H1 (cell line): ENCODE results near the gene IPO9.

Experiments
- CTCF ChIP-seq, 3 experiments: IDR thresholded peaks; 1 replicate in 2 of 3; 2 replicates in 1 of 3; pipeline versions ENCODE4 v1.5.1 to v1.6.1; 2011; ENCODE audit warnings: low read length in 3 of 3, mild to moderate bottlenecking in 3 of 3, inconsistent platforms in 2 of 3, low read depth in 1 of 3, moderate library complexity in 1 of 3; ENCODE audit not compliant: insufficient read depth in 1 of 3; ENCODE audit errors: control extremely low read depth in 1 of 3
- EGR1 ChIP-seq: IDR thresholded peaks from 2 replicates; pipeline ENCODE4 v1.6.1; 2011; ENCODE audit warnings: low read depth, low read length, borderline replicate concordance
- EZH2 ChIP-seq: fragments of 200-600 bp; sonication (generic); IDR thresholded peaks from 2 replicates; pipeline ENCODE4 v1.7.1; 2012; ENCODE audit warnings: low read depth, mild to moderate bottlenecking, moderate library complexity, low read length, inconsistent platforms; ENCODE audit not compliant: severe bottlenecking
- HDAC2 ChIP-seq, 2 experiments: fragments of 300-600 bp in 1 of 2; sonication (generic) in 1 of 2; IDR thresholded peaks; 2 replicates each; pipeline ENCODE4 v1.6.1; 2011 to 2012; ENCODE audit warnings: low read depth in 2 of 2, low read length in 2 of 2, mild to moderate bottlenecking in 2 of 2, moderate library complexity in 2 of 2, borderline replicate concordance in 1 of 2, inconsistent platforms in 1 of 2
- JUN ChIP-seq: IDR thresholded peaks from 2 replicates; pipeline ENCODE4 v1.6.1; 2011; ENCODE audit warnings: low read depth, mild to moderate bottlenecking, improper control_type of control experiment, low read length
- JUND ChIP-seq: IDR thresholded peaks from 2 replicates; pipeline ENCODE4 v1.6.1; 2011; ENCODE audit warnings: mild to moderate bottlenecking, improper control_type of control experiment, low read length
- MAX ChIP-seq: IDR thresholded peaks from 2 replicates; pipeline ENCODE4 v1.6.1; 2012; ENCODE audit warnings: inconsistent platforms
- POLR2A ChIP-seq, 2 experiments: IDR thresholded peaks; 1 replicate in 1 of 2; 2 replicates in 1 of 2; pipeline ENCODE4 v1.6.1; 2011; ENCODE audit warnings: low read depth in 2 of 2, low read length in 2 of 2, mild to moderate bottlenecking in 2 of 2; ENCODE audit errors: control extremely low read depth in 1 of 2

GRCh38 chr1:201904579-201904978, 75.6 kb downstream of the IPO9 start:
- TF ChIP-seq MAX (no peak), JUN (no peak), POLR2A (IDR thresholded peaks at IDR 0.05; ENCODE audit: control extremely low read depth in 1 of 2, low read depth in 2 of 2, low read length in 2 of 2) (no peak), CTCF (IDR thresholded peaks at IDR 0.05; ENCODE audit: control extremely low read depth in 1 of 3, insufficient read depth in 1 of 3, low read depth in 1 of 3, low read length in 3 of 3) (no peak), HDAC2 (IDR thresholded peaks at IDR 0.05; ENCODE audit: borderline replicate concordance in 1 of 2, low read depth in 2 of 2, low read length in 2 of 2) (no peak), EZH2 (no peak), EGR1 (no peak), JUND (no peak)
